Liver (tissue), 9 donors: Measurements from ENCODE around the gene WDR45B. TPM values are rescaled to one million over a fixed set of nuclear protein-coding genes. Genes with fewer than 3 reads are reported as not detected.

Experiments
- DNase-seq: peaks from one replicate; pipeline ENCODE4 v3.0.0-alpha.2; 2017; ENCODE audit warnings: low spot score
- H3K27ac ChIP-seq, 2 donors: one replicate each; pipeline ENCODE4 v1.7.0; 2013; ENCODE audit warnings: inconsistent platforms in 2 of 2, low read length in 2 of 2, control low read depth in 1 of 2, low read depth in 1 of 2, mild to moderate bottlenecking in 1 of 2
- H3K27me3 ChIP-seq, 4 donors: one replicate each; pipeline versions ENCODE4 v1.6.1 to v1.7.0; 2013; ENCODE audit warnings: low read length in 3 of 4, inconsistent platforms in 1 of 4, mild to moderate bottlenecking in 1 of 4, moderate library complexity in 1 of 4; ENCODE audit not compliant: control insufficient read depth in 4 of 4, insufficient read depth in 4 of 4
- H3K36me3 ChIP-seq, 4 donors: one replicate each; pipeline versions ENCODE4 v1.6.1 to v1.7.0; 2013; ENCODE audit warnings: low read length in 3 of 4, mild to moderate bottlenecking in 3 of 4, low read depth in 1 of 4, moderate library complexity in 1 of 4; ENCODE audit not compliant: control insufficient read depth in 4 of 4, insufficient read depth in 3 of 4
- H3K4me1 ChIP-seq, 4 donors: one replicate each; pipeline versions ENCODE4 v1.6.1 to v1.7.0; 2013; ENCODE audit warnings: low read length in 3 of 4, mild to moderate bottlenecking in 3 of 4, moderate library complexity in 1 of 4; ENCODE audit not compliant: control insufficient read depth in 4 of 4, insufficient read depth in 4 of 4
- H3K4me3 ChIP-seq, 3 donors: one replicate each; pipeline versions ENCODE4 v1.6.1 to v1.7.0; 2013; ENCODE audit warnings: low read length in 3 of 3, control low read depth in 1 of 3, low read depth in 1 of 3, mild to moderate bottlenecking in 1 of 3
- H3K9ac ChIP-seq, 2 donors: one replicate each; pipeline ENCODE4 v1.7.0; 2013; ENCODE audit warnings: low read length in 2 of 2, mild to moderate bottlenecking in 2 of 2, moderate library complexity in 2 of 2, control low read depth in 1 of 2, low read depth in 1 of 2
- H3K9me3 ChIP-seq, 4 donors: one replicate each; pipeline versions ENCODE4 v1.6.1 to v1.7.0; 2013; ENCODE audit warnings: low read length in 3 of 4; ENCODE audit not compliant: control insufficient read depth in 4 of 4
- ATF3 ChIP-seq: IDR thresholded peaks from 2 replicates; pipeline ENCODE4 v1.6.1; 2016; ENCODE audit warnings: antibody characterized with exemption
- CTCF ChIP-seq: fragments of 150-350 bp; IDR thresholded peaks from 2 replicates; pipeline ENCODE4 v1.5.1; 2017; ENCODE audit warnings: improper control_type of control experiment, low read depth, low read length; ENCODE audit not compliant: missing input control
- EGR1 ChIP-seq, 2 donors: IDR thresholded peaks; 2 replicates each; pipeline ENCODE4 v1.6.1; 2016 to 2018; ENCODE audit warnings: antibody characterized with exemption in 2 of 2, low read depth in 2 of 2
- FOXA1 ChIP-seq: IDR thresholded peaks from 2 replicates; pipeline ENCODE4 v1.6.1; 2016; ENCODE audit warnings: antibody characterized with exemption
- FOXA2 ChIP-seq: IDR thresholded peaks from 2 replicates; pipeline ENCODE4 v1.6.1; 2016; ENCODE audit warnings: antibody characterized with exemption
- GABPA ChIP-seq, 2 donors: IDR thresholded peaks in 1 of 2; conservative IDR thresholded peaks in 1 of 2; 2 replicates each; pipeline ENCODE4 v1.6.1; 2016; ENCODE audit warnings: antibody characterized with exemption in 2 of 2, mild to moderate bottlenecking in 1 of 2, moderate library complexity in 1 of 2
- HNF4A ChIP-seq, 2 donors: conservative IDR thresholded peaks; 2 replicates each; pipeline ENCODE4 v1.6.1; 2016; ENCODE audit warnings: antibody characterized with exemption in 2 of 2, mild to moderate bottlenecking in 2 of 2
- HNF4G ChIP-seq: IDR thresholded peaks from 2 replicates; pipeline ENCODE4 v1.6.1; 2016; ENCODE audit warnings: antibody characterized with exemption
- JUND ChIP-seq, 2 donors: IDR thresholded peaks; 2 replicates each; pipeline ENCODE4 v1.6.1; 2016; ENCODE audit warnings: antibody characterized with exemption in 2 of 2
- MAX ChIP-seq: IDR thresholded peaks from 2 replicates; pipeline ENCODE4 v1.6.1; 2016; ENCODE audit warnings: antibody characterized with exemption
- NR2F2 ChIP-seq: IDR thresholded peaks from 2 replicates; pipeline ENCODE4 v1.6.1; 2016; ENCODE audit warnings: antibody characterized with exemption
- RAD21 ChIP-seq, 2 donors: IDR thresholded peaks; 2 replicates each; pipeline ENCODE4 v1.6.1; 2016; ENCODE audit warnings: antibody characterized with exemption in 2 of 2, mild to moderate bottlenecking in 2 of 2
- REST ChIP-seq: IDR thresholded peaks from 2 replicates; pipeline ENCODE4 v1.6.1; 2016; ENCODE audit warnings: antibody characterized with exemption, mild to moderate bottlenecking
- RXRA ChIP-seq, 2 donors: IDR thresholded peaks; 2 replicates each; pipeline ENCODE4 v1.6.1; 2017 to 2018; ENCODE audit warnings: antibody characterized with exemption in 2 of 2, mild to moderate bottlenecking in 1 of 2
- SP1 ChIP-seq: IDR thresholded peaks from 2 replicates; pipeline ENCODE4 v1.6.1; 2018; ENCODE audit warnings: antibody characterized with exemption, mild to moderate bottlenecking
- TAF1 ChIP-seq: conservative IDR thresholded peaks from 2 replicates; pipeline ENCODE4 v1.6.1; 2016; ENCODE audit warnings: antibody characterized with exemption, mild to moderate bottlenecking
- YY1 ChIP-seq: IDR thresholded peaks from 2 replicates; pipeline ENCODE4 v1.6.1; 2016; ENCODE audit warnings: antibody characterized with exemption, mild to moderate bottlenecking
- ZBTB33 ChIP-seq: IDR thresholded peaks from 2 replicates; pipeline ENCODE4 v1.6.1; 2016; ENCODE audit warnings: antibody characterized with exemption
- WGBS: extraction: QIAGEN DNeasy Blood & Tissue Kit; methylation state at CpG from one replicate; pipeline ENCODE4 v1.1.7; 2013; 5-methylcytosine and 5-hydroxymethylcytosine counted together
- polyA plus RNA-seq, 2 donors: library from polyadenylated mRNA; stranded (reverse) in 1 of 2; unstranded in 1 of 2; fragments of 200-250 nt in 1 of 2; fragments of >200 nt in 1 of 2; fragmentation: Nextera tagmentation in 1 of 2; extraction: Ambion mirVana in 1 of 2; gene quantifications; one replicate each; pipeline versions ENCODE4 v1.2.1 to v1.2.3, GENCODE V29; 2013 to 2015
- total RNA-seq, 2 donors: library from RNA; depleted of rRNA; stranded (reverse); fragments of >200 nt; gene quantifications; one replicate each; pipeline ENCODE4 v1.2.3, GENCODE V29; 2014
- donor health status: healthy.
- donor health status: healthy.
- donor health status: healthy.
- donor health status: healthy.
- donor health status: healthy.

Gene WDR45B
- total and polyA plus RNA-seq, 4 donors = 25.4 to 40.9 (median 29.2) TPM

GRCh38 chr17:82595893-82596292, 52.4 kb downstream of the WDR45B start:
- H3K36me3 ChIP-seq = peaks cover 5 to 25% (median 12%) of the 10 kb centered on the region in 4 donors
- H3K4me3 ChIP-seq = no peak overlapping the region
- H3K9ac ChIP-seq = no peak overlapping the region
- no peaks in the 10 kb centered on the region for H3K27me3 ChIP-seq
- peaks cover 7 to 20% (median 7%) of the 10 kb centered on the region in 4 donors for H3K4me1 ChIP-seq
- no peaks in the 10 kb centered on the region for H3K9me3 ChIP-seq
- TF ChIP-seq RAD21 (IDR thresholded peaks at IDR 0.05) = no peak
- TF ChIP-seq SP1 = no peak
- TF ChIP-seq MAX = no peak
- TF ChIP-seq HNF4A (conservative IDR thresholded peaks at IDR 0.05) = no peak
- TF ChIP-seq FOXA2 = no peak
- TF ChIP-seq YY1 = no peak
- TF ChIP-seq ATF3 = no peak
- TF ChIP-seq ZBTB33 = no peak
- no peak for TF ChIP-seq EGR1 (IDR thresholded peaks at IDR 0.05; ENCODE audit: low read depth in 2 of 2)
- TF ChIP-seq TAF1 = no peak
- no peak for TF ChIP-seq GABPA (IDR thresholded peaks at IDR 0.05 in 1 of 2, conservative IDR thresholded peaks at IDR 0.05 in 1 of 2)
- no peak for TF ChIP-seq FOXA1
- no peak for TF ChIP-seq REST
- no peak for TF ChIP-seq HNF4G
- TF ChIP-seq NR2F2 = no peak
- TF ChIP-seq JUND (IDR thresholded peaks at IDR 0.05) = no peak
- no peak for TF ChIP-seq RXRA (IDR thresholded peaks at IDR 0.05)
- no peak for TF ChIP-seq CTCF
- 93% methylated on average over 21 of the region's 21 CpGs for WGBS
- no peak overlapping the region for H3K27ac ChIP-seq
- DNase-seq = no peak
